Nephron progenitor cell (in vitro differentiated cells): ENCODE results near the gene CNST.
A peak's percentile ranks its signal among the peaks of the same experiment; 100 is the strongest.

Experiments
- DNase-seq: peaks from one replicate; pipeline ENCODE4 v3.0.0; 2021
- H3K27ac Mint-ChIP-seq: 2 replicates; pipeline ENCODE4 v1.8.0; 2021; ENCODE audit warnings: mild to moderate bottlenecking, moderate library complexity, mixed read lengths
- H3K27me3 Mint-ChIP-seq: 2 replicates; pipeline ENCODE4 v1.8.0; 2021; ENCODE audit warnings: mild to moderate bottlenecking, low read depth, mixed read lengths; ENCODE audit not compliant: poor library complexity
- H3K36me3 Mint-ChIP-seq: 2 replicates; pipeline ENCODE4 v1.8.0; 2021; ENCODE audit warnings: low read depth, mixed read lengths
- H3K4me1 Mint-ChIP-seq: 2 replicates; pipeline ENCODE4 v1.8.0; 2021; ENCODE audit warnings: mixed read lengths
- H3K4me3 Mint-ChIP-seq: 2 replicates; pipeline ENCODE4 v1.8.0; 2021; ENCODE audit warnings: mild to moderate bottlenecking, moderate library complexity, mixed read lengths
- H3K9me3 Mint-ChIP-seq: 2 replicates; pipeline ENCODE4 v1.8.0; 2021; ENCODE audit warnings: mild to moderate bottlenecking, moderate library complexity, mixed read lengths
- CTCF ChIP-seq: fragments of 200-600 bp; sonication (generic); IDR thresholded peaks from 2 replicates; pipeline ENCODE4 v1.5.0; 2021; ENCODE audit warnings: antibody characterized with exemption

Gene CNST

GRCh38 chr1:246678816-246679793 is 112.8 kb downstream of the CNST start:
- Mint-ChIP-seq H3K27ac (peak overlapping the region; percentile 98), H3K36me3 (peaks cover 14% of the 10 kb centered on the region), H3K9me3 (peaks cover 11% of the 10 kb centered on the region), H3K4me3 (peak overlapping the region; percentile 58), H3K4me1 (peaks cover 84% of the 10 kb centered on the region), H3K27me3 (peaks cover 3% of the 10 kb centered on the region)
- no peak for TF ChIP-seq CTCF
- no peak for DNase-seq

DNA sequence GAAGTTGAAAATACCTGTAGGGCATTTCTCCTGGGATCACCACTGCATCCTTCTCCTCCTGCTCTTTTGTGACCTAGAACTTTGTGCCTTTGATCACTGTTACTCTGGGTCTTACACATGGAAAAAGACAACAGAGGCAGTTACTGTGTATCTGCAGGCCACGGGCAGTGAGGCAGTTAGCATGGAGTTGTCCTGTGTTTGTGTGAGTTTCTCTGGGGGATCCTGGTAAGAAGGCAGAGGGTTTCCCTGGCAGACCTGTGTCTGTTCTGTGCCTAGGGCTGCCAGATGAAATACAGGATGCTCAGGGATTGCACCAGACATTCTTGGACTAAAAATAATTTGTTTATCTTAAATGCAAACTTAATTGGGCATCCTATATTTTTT is 113.5 kb downstream of the CNST start:
- TF ChIP-seq CTCF: no peak
- no peak for DNase-seq
- peaks cover 3% of the 10 kb centered on the region for H3K27me3 Mint-ChIP-seq
- peak overlapping the region; percentile 28 for H3K4me3 Mint-ChIP-seq
- H3K9me3 Mint-ChIP-seq: peaks cover 11% of the 10 kb centered on the region
- peak overlapping the region; percentile 98 for H3K27ac Mint-ChIP-seq
- H3K36me3 Mint-ChIP-seq: peaks cover 10% of the 10 kb centered on the region
- peaks cover 89% of the 10 kb centered on the region for H3K4me1 Mint-ChIP-seq

GRCh38 chr1:246680190-246680589 is 113.9 kb downstream of the CNST start:
- Mint-ChIP-seq H3K4me1 (peaks cover 89% of the 10 kb centered on the region), H3K27ac (peak overlapping the region; percentile 98), H3K9me3 (peaks cover 9% of the 10 kb centered on the region), H3K4me3 (peak overlapping the region; percentile 28), H3K27me3 (peaks cover 3% of the 10 kb centered on the region), H3K36me3 (peaks cover 9% of the 10 kb centered on the region)
- TF ChIP-seq CTCF: no peak
- DNase-seq: no peak

DNA sequence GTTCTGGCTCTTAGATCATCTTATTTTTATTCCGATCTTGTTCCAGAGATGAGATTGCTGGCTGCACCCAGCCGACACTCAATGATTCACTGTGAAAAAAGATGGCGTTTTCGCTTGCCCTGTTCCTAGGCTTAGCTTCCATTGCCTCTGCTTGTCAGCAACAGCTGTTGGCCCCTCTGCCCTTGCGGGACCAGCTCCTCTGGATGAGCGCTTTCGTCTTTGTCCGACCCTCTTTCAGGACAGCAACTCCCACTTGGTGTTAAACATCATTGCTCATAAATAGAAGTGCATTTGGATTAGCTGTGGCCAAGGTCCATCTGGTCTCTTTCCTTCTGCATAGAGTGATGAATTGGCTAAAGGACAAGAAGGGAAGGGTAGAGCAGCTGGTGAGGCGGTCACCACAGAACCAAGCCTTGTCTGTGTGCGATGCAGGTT is 114.5 kb downstream of the CNST start:
- Mint-ChIP-seq H3K27ac (peak overlapping the region; percentile 95), H3K9me3 (peaks cover 6% of the 10 kb centered on the region), H3K36me3 (peaks cover 5% of the 10 kb centered on the region), H3K4me1 (peaks cover 86% of the 10 kb centered on the region), H3K27me3 (peaks cover 3% of the 10 kb centered on the region), H3K4me3 (peak overlapping the region; percentile 64)
- TF ChIP-seq CTCF: no peak
- DNase-seq: peak; percentile 31

- Mint-ChIP-seq H3K27ac (peak overlapping the region; percentile 99), H3K9me3 (peaks cover 10% of the 10 kb centered on the region), H3K36me3 (peaks cover 13% of the 10 kb centered on the region), H3K4me1 (peaks cover 84% of the 10 kb centered on the region), H3K4me3 (peak overlapping the region; percentile 52), H3K27me3 (peaks cover 6% of the 10 kb centered on the region)
- peak; percentile 71 for DNase-seq
- no peak for TF ChIP-seq CTCF
Measured at GRCh38 chr1:246681900-246682895, 115.9 kb downstream of the CNST start.
